C1 segment of cervical spinal cord (tissue), 14 donors: ENCODE measurements around the gene CISD1.
A peak's percentile ranks its signal among the peaks of the same experiment; 100 is the strongest.
"Not testable (repeated sequence)": the region's sequence is repeated elsewhere in the genome, so short reads cannot be mapped to it uniquely, and the experiment has no call there.

Experiments used
- DNase-seq, 14 donors: peaks; one replicate each; lab custom pipeline; 2025; lab: John Stamatoyannopoulos, UW

CISD1 gene

DNA sequence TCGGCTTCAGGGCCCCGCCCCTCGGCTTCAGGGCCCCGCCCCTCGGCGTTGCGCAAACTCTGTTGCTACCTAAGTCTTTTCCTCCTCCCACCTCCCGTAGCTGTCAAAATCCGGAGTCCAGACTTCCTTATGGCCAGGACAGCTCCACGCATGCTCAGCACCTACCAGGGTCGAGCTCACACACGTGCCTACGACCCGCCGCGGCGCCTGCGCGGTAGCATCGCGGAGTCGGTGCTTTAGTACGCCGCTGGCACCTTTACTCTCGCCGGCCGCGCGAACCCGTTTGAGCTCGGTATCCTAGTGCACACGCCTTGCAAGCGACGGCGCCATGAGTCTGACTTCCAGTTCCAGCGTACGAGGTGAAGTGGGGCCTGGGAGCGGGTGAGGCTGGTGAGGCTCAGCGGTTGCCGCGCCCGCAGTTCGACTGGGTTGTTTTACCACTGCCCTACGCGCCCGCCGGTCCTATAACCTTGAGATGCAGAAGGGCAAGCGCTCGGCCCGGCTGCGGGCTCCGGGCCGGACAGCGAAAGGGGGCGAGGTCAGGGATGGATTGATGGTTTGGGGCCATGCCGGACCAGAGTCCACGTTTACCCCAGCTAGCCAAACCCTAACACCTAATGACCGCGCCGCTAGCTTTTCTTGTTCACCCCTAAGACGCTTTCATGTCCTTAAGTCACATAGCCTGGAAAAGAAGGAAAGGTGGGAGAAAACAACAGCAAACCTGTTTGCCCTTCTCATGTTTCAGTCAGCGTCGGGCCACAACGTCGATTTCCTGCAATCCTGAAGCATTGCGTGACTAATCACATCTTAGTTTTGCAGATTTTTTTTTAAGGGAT lies at the start of gene CISD1:
Gene CISD1 (plus strand): TSS at position 217 of the 836 bp plus-strand sequence. CDS start 112 bp downstream, at position 329.
- peak; percentile 46 to 97 (median 93) for DNase-seq

DNA sequence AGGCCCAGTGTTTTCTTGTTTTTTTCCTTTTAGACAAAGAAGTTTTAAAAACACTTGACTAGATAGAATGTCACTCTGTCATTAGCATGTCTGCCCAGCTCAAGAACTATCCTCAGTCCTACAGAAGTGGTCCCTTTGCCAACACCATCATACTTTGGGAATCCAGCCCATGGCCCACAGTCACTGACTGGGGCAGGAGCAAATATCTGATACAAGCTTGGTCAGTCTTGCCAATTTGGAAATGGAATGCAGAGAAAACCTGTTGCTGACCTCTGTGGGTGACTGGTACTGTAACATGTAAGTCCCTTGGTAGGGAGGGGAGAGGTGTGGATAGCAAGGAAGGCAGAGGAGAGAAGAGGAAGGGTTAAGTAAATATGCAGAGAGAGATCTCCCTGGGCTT lies 49.1 kb upstream of the CISD1 start:
- DNase-seq, result no peak

- no peak for DNase-seq
These were observed 48.1 kb upstream of the CISD1 start for GRCh38 chr10:58220769-58221451.

DNA sequence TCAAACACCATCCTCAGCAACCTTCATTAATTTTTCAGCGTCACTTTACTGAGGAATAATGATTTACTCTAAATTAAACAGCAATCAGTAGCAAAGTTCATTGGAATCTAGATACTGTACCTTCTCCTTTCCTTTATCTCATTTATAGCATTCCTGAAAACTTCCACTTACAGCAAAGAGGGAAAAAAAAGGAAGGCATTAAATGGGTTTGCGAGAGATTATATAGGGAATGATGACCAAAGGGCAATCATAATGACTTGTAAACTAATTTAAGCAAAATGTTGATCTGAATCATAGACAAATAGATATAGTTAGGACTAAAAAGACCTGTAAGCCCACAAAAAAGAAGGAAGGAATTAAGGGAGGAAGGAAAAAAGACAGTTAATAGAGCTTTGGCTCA lies 43.3 kb upstream of the CISD1 start:
- no peak for DNase-seq

- peak in 3 of 14 donors; percentile 5 to 46 (median 35) for DNase-seq
These were observed 39.1 kb upstream of the CISD1 start for GRCh38 chr10:58229856-58230255.

- DNase-seq, result no peak
These were observed 31.7 kb upstream of the CISD1 start for GRCh38 chr10:58237014-58237834.

GRCh38 chr10:58239561-58240169 lies 29.3 kb upstream of the CISD1 start:
- DNase-seq, result no peak

GRCh38 chr10:58240531-58240930 lies 28.4 kb upstream of the CISD1 start:
- DNase-seq, result no peak

DNA sequence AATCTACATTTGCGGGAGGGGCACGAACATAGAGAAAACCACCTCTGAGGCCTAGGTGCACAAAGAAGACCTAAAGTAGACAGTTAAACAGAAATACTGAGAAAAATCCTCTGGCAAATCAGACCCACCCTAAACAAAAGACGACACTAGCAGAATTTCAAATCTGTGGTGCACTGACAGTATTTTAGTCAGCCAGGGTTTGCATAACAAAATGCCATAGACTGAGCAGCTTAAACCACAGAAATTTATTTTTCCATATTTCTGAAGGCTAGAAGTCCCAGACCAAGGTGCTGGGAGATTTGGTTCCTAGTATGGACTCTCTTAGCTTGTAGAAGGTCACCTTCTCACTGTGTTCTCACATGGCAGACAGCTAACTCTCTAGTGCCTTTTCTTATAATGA lies 27.6 kb upstream of the CISD1 start:
- DNase-seq, result no peak

DNA sequence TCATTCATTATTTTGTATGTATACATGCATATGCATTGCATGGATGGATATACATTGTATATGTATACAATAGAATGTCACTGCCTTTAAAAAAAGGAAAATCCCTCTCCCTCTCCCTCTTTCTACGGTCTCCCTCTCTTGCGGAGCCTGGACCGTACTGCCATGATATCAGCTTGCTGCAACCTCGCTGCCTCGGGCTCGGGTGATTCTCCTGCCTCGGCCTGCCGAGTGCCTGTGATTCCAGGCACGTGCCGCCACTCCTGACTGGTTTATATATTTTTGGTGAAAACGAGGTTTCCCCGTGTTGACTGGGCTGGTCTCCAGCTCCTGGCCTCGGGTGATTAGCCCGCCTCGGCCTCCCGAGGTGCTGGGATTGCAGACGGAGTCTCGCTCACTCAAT lies 25.7 kb upstream of the CISD1 start:
- DNase-seq, result no peak

- not testable (repeated sequence) for DNase-seq
These were observed 25.2 kb upstream of the CISD1 start for GRCh38 chr10:58243801-58244200.

DNA sequence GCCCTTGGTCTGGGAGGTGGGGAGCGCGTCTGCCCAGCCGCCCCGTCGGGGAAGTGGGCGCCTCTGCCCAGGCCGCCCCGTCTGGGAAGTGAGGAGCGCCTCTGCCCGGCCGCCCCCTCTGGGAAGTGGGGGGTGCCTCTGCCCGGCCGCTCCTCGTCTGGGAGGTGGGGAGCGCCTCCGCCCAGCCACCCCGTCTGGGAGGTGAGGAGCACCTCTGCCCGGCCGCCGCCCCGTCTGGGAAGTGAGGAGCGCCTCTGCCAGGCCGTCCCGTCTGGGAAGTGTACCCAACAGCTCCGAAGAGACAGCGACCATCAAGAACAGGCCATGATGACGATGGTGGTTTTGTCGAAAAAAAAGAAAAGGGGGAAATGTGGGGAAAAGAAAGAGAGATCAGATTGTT lies 24.7 kb upstream of the CISD1 start:
- not testable (repeated sequence) for DNase-seq

DNA sequence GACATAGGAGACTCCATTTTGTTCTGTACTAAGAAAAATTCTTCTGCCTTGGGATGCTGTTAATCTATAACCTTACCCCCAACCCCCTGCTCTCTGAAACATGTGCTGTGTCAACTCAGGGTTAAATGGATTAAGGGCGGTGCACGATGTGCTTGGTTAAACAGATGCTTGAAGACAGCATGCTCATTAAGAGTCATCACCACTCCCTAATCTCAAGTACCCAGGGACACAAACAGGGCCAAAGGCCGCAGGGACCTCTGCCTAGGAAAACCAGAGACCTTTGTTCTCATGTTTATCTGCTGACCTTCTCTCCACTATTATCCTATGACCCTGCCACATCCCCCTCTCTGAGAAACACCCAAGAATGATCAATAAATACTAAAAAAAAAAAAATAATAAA lies 24.3 kb upstream of the CISD1 start:
- not testable (repeated sequence) for DNase-seq

GRCh38 chr10:58253184-58253583 lies 15.8 kb upstream of the CISD1 start:
- no peak for DNase-seq

DNA sequence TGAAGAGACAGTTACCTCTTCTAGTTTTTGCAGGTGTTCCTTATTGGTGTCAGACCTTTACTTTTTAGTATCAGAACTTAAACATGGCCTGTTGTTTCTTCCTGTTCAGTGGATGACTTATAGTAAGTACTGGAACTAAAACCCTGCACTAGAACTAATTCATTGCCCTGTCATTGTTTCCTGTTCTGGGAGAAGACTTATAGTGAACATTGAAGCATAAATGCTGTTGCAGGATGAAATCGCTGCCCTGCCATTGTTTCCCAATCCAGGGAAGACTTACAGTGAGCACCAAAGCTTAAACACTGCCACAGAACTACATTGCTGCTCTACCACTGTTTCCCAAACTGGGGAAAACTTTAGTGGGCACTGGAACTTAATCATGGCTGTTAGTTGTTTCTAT lies 14.3 kb upstream of the CISD1 start:
- no peak for DNase-seq

DNA sequence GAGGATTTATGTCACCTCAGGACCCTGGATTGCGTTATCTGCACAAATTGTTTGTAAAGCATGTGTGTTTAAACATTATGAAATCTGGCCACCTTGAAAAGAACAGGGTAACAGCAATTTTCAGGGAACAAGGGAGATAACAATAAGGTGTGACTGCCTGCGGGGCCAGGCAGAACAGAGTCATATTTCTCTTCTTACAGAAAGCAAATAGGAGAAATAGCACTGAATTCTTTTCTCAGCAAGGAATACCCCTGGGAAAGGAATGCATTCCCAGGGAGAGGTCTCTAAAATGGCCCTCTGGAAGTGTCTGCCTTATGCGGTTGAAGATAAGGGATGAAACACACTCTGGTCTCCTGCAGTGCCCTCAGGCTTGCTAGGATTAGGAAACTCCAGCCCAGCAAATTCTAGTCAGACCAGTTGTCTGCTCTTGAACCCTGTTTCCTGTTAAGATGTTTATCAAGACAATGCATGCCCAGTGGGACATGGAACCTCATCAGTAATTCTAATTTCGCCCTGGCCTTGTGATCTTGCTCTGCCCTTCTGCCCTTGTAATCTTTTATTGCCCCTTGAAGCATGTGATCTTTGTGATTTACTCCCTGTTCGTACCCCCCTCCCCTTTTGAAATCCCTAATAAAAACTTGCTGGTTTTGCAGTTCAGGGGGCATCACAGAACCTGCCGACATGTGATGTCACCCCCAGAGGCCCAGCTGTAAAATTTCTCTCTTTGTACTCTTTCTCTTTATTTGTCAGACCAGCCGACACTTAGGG lies 12.8 kb upstream of the CISD1 start:
- DNase-seq, result not testable (repeated sequence)

- DNase-seq, result no peak
These were observed 9.8 kb upstream of the CISD1 start for GRCh38 chr10:58258977-58259692.

DNA sequence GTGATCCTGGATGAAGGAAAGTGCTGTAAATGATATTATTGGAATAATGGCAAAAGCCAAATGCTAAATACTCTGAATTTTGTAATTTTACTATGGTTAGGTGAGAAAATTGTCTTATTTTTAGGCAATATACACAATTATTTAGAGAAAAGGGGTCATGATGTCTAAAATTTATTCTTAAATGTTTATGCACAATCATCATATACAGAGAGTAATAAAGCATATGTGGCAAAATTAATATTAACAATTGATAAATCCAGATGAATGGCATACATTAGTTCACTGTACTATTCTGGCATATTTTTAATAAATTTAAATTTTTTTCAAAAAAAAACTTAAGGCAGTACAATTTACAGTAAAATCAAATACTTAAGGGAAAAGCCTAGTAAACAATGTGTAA lies 8.6 kb upstream of the CISD1 start:
- no peak for DNase-seq

GRCh38 chr10:58262766-58263165 lies 6.2 kb upstream of the CISD1 start:
- no peak for DNase-seq

- DNase-seq, result no peak
These were observed 4.2 kb upstream of the CISD1 start for GRCh38 chr10:58264780-58265179.
